HepG2 (cell line): Measurements from ENCODE around the gene MMP17. TPM values are rescaled to one million over a fixed set of nuclear protein-coding genes. Genes with fewer than 3 reads are reported as not detected.

ENCODE experiments used
- CC2D1A ChIP-seq: sonication (generic); formaldehyde crosslinking; IDR thresholded peaks from 2 replicates; pipeline ENCODE4 v1.8.1; 2023; ENCODE audit warnings: mild to moderate bottlenecking, missing genetic modification reagents
- CENPT ChIP-seq: sonication (generic); formaldehyde crosslinking; IDR thresholded peaks from 2 replicates; pipeline ENCODE4 v1.8.0; 2022; ENCODE audit warnings: low read depth, mild to moderate bottlenecking, moderate library complexity, missing genetic modification reagents
- FOXO1 ChIP-seq: sonication (generic); formaldehyde crosslinking; IDR thresholded peaks from 2 replicates; pipeline ENCODE4 v1.4.0; 2020; ENCODE audit warnings: missing genetic modification reagents
- SETDB1 ChIP-seq: sonication (generic); formaldehyde crosslinking; IDR thresholded peaks from 2 replicates; pipeline ENCODE4 v1.5.1; 2020; ENCODE audit warnings: missing genetic modification reagents, mild to moderate bottlenecking, borderline replicate concordance
- SNRNP70 ChIP-seq: fragments of 200-400 bp; formaldehyde crosslinking; IDR thresholded peaks from 2 replicates; pipeline ENCODE4 v1.6.1; 2017; ENCODE audit warnings: mild to moderate bottlenecking, low read depth, low read length, moderate library complexity
- SRF ChIP-seq: IDR thresholded peaks from 2 replicates; pipeline ENCODE4 v1.6.1; 2011; ENCODE audit warnings: mild to moderate bottlenecking, low read depth, low read length, moderate library complexity
- TCF7 ChIP-seq: sonication (generic); IDR thresholded peaks from 2 replicates; pipeline ENCODE4 v1.6.1; 2016; ENCODE audit warnings: antibody characterized with exemption, low read depth
- TRIM24 ChIP-seq: sonication (generic); formaldehyde crosslinking; IDR thresholded peaks from 2 replicates; pipeline ENCODE4 v1.8.0; 2022; ENCODE audit warnings: mild to moderate bottlenecking, missing genetic modification reagents
- ZNF605 ChIP-seq: sonication (generic); formaldehyde crosslinking; IDR thresholded peaks from 2 replicates; pipeline ENCODE4 v1.8.0; 2022; ENCODE audit warnings: mild to moderate bottlenecking, missing genetic modification reagents
- ZNF709 ChIP-seq: sonication (generic); formaldehyde crosslinking; IDR thresholded peaks from 2 replicates; pipeline ENCODE4 v1.5.0; 2020; ENCODE audit warnings: mild to moderate bottlenecking, missing genetic modification reagents
- ZNF83 ChIP-seq: sonication (generic); formaldehyde crosslinking; IDR thresholded peaks from 2 replicates; pipeline ENCODE4 v1.4.0; 2020; ENCODE audit warnings: missing genetic modification reagents, mild to moderate bottlenecking, borderline replicate concordance
- ZNF839 ChIP-seq: sonication (generic); formaldehyde crosslinking; IDR thresholded peaks from 2 replicates; pipeline ENCODE4 v1.4.0; 2020; ENCODE audit warnings: missing genetic modification reagents, mild to moderate bottlenecking, borderline replicate concordance
- ZSCAN9 ChIP-seq: IDR thresholded peaks from 2 replicates; pipeline ENCODE4 v1.6.1; 2016; ENCODE audit warnings: borderline replicate concordance
- polyA plus RNA-seq, 8 experiments: library from polyadenylated mRNA; depleted of rRNA in 3 of 8; stranded (reverse) in 7 of 8; unstranded in 1 of 8; fragments of >200 nt; fragmentation: Illumina TruSeq in 4 of 8; extraction: Trizol in 4 of 8; gene quantifications; 2 replicates each; pipeline versions ENCODE4 v1.2.1 to v1.2.3, GENCODE V29; 2011 to 2016; ENCODE audit warnings: low read depth in 4 of 8, missing spikeins in 1 of 8, mixed read lengths in 1 of 8; ENCODE audit not compliant: insufficient read depth in 1 of 8
- total RNA-seq, 5 experiments: library from RNA; depleted of rRNA; stranded (reverse); fragments of >200 nt; fragmentation: Illumina TruSeq; extraction: Trizol; gene quantifications; 2 replicates each; pipeline ENCODE4 v1.2.3, GENCODE V29; 2016; ENCODE audit warnings: low read depth in 1 of 5
- TF ChIP-seq, protein P1 (sequence below): sonication (generic); formaldehyde crosslinking; conservative IDR thresholded peaks from 2 replicates; pipeline ENCODE4 v1.4.0; 2020; ENCODE audit warnings: missing genetic modification reagents
- TF ChIP-seq, protein P2 (sequence below), 2 experiments: IDR thresholded peaks; 2 replicates each; pipeline ENCODE4 v1.6.1; 2011 to 2012; ENCODE audit warnings: low read length in 2 of 2, borderline replicate concordance in 1 of 2, low read depth in 1 of 2, mild to moderate bottlenecking in 1 of 2, moderate library complexity in 1 of 2
- TF ChIP-seq, protein P3 (sequence below): sonication (generic); formaldehyde crosslinking; IDR thresholded peaks from 2 replicates; pipeline ENCODE4 v1.5.0; 2020; ENCODE audit warnings: missing genetic modification reagents
- TF ChIP-seq, protein P4 (sequence below): sonication (generic); formaldehyde crosslinking; IDR thresholded peaks from 2 replicates; pipeline ENCODE4 v1.8.0; 2022; ENCODE audit warnings: missing genetic modification reagents, mild to moderate bottlenecking, borderline replicate concordance
- TF ChIP-seq, protein P5 (sequence below): sonication (generic); formaldehyde crosslinking; IDR thresholded peaks from 2 replicates; pipeline ENCODE4 v1.4.0; 2020; ENCODE audit warnings: missing genetic modification reagents

Gene MMP17
- total and polyA plus RNA-seq, 2 of the 13 experiments (the other 11 are each of a cell fraction or from before 2014, with no cell fraction given), result 0.55 to 0.80 TPM

DNA sequence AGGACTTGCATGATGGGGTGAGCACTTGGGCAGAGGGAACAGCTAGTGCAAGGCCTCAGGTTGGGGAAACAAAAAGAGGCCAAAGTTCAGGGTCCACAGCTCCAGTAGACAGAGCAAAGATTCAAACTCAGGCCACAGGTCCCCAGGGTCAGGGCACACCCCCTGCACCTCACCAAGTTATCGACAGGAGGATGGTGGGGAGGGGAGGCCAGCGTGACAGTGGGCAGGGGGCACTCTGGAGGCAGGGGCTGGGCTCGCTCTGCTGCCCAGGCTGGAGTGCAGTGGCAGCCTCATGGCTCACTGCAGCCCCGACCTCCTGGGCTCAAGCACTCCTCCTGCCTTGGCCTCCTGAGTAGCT is 33.9 kb downstream of the MMP17 start (continued):
- TF ChIP-seq ZNF605 (CRISPR knock-in tag) (no peak), CC2D1A (CRISPR knock-in tag) (no peak), SNRNP70 (no peak), TRIM24 (CRISPR knock-in tag) (no peak), FOXO1 (CRISPR knock-in tag) (peak; percentile 48; the same call in 1 of the 2 replicates), CENPT (no peak), TCF7 (no peak), SRF (no peak), ZSCAN9 (CRISPR knock-in tag) (no peak), ZNF83 (CRISPR knock-in tag) (no peak), SETDB1 (CRISPR knock-in tag) (no peak), ZNF839 (CRISPR knock-in tag) (no peak), ZNF709 (CRISPR knock-in tag) (no peak)
- TF ChIP-seq, protein P1, sequence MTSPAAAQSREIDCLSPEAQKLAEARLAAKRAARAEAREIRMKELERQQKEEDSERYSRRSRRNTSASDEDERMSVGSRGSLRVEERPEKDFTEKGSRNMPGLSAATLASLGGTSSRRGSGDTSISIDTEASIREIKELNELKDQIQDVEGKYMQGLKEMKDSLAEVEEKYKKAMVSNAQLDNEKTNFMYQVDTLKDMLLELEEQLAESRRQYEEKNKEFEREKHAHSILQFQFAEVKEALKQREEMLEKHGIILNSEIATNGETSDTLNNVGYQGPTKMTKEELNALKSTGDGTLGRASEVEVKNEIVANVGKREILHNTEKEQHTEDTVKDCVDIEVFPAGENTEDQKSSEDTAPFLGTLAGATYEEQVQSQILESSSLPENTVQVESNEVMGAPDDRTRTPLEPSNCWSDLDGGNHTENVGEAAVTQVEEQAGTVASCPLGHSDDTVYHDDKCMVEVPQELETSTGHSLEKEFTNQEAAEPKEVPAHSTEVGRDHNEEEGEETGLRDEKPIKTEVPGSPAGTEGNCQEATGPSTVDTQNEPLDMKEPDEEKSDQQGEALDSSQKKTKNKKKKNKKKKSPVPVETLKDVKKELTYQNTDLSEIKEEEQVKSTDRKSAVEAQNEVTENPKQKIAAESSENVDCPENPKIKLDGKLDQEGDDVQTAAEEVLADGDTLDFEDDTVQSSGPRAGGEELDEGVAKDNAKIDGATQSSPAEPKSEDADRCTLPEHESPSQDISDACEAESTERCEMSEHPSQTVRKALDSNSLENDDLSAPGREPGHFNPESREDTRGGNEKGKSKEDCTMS, result no peak
- TF ChIP-seq, protein P2, sequence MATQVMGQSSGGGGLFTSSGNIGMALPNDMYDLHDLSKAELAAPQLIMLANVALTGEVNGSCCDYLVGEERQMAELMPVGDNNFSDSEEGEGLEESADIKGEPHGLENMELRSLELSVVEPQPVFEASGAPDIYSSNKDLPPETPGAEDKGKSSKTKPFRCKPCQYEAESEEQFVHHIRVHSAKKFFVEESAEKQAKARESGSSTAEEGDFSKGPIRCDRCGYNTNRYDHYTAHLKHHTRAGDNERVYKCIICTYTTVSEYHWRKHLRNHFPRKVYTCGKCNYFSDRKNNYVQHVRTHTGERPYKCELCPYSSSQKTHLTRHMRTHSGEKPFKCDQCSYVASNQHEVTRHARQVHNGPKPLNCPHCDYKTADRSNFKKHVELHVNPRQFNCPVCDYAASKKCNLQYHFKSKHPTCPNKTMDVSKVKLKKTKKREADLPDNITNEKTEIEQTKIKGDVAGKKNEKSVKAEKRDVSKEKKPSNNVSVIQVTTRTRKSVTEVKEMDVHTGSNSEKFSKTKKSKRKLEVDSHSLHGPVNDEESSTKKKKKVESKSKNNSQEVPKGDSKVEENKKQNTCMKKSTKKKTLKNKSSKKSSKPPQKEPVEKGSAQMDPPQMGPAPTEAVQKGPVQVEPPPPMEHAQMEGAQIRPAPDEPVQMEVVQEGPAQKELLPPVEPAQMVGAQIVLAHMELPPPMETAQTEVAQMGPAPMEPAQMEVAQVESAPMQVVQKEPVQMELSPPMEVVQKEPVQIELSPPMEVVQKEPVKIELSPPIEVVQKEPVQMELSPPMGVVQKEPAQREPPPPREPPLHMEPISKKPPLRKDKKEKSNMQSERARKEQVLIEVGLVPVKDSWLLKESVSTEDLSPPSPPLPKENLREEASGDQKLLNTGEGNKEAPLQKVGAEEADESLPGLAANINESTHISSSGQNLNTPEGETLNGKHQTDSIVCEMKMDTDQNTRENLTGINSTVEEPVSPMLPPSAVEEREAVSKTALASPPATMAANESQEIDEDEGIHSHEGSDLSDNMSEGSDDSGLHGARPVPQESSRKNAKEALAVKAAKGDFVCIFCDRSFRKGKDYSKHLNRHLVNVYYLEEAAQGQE (IDR thresholded peaks at IDR 0.05; ENCODE audit: borderline replicate concordance in 1 of 2, low read depth in 1 of 2, low read length in 2 of 2), result 0 out of 4 replicates have a peak, but pooled peaks of 1 of the 2 experiments have one; percentile 31
- TF ChIP-seq, protein P3, sequence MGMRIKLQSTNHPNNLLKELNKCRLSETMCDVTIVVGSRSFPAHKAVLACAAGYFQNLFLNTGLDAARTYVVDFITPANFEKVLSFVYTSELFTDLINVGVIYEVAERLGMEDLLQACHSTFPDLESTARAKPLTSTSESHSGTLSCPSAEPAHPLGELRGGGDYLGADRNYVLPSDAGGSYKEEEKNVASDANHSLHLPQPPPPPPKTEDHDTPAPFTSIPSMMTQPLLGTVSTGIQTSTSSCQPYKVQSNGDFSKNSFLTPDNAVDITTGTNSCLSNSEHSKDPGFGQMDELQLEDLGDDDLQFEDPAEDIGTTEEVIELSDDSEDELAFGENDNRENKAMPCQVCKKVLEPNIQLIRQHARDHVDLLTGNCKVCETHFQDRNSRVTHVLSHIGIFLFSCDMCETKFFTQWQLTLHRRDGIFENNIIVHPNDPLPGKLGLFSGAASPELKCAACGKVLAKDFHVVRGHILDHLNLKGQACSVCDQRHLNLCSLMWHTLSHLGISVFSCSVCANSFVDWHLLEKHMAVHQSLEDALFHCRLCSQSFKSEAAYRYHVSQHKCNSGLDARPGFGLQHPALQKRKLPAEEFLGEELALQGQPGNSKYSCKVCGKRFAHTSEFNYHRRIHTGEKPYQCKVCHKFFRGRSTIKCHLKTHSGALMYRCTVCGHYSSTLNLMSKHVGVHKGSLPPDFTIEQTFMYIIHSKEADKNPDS, result no peak
- TF ChIP-seq, protein P4, sequence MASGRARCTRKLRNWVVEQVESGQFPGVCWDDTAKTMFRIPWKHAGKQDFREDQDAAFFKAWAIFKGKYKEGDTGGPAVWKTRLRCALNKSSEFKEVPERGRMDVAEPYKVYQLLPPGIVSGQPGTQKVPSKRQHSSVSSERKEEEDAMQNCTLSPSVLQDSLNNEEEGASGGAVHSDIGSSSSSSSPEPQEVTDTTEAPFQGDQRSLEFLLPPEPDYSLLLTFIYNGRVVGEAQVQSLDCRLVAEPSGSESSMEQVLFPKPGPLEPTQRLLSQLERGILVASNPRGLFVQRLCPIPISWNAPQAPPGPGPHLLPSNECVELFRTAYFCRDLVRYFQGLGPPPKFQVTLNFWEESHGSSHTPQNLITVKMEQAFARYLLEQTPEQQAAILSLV, result 0 out of 2 replicates have a peak, but pooled peaks have one; percentile 7
- TF ChIP-seq, protein P5, sequence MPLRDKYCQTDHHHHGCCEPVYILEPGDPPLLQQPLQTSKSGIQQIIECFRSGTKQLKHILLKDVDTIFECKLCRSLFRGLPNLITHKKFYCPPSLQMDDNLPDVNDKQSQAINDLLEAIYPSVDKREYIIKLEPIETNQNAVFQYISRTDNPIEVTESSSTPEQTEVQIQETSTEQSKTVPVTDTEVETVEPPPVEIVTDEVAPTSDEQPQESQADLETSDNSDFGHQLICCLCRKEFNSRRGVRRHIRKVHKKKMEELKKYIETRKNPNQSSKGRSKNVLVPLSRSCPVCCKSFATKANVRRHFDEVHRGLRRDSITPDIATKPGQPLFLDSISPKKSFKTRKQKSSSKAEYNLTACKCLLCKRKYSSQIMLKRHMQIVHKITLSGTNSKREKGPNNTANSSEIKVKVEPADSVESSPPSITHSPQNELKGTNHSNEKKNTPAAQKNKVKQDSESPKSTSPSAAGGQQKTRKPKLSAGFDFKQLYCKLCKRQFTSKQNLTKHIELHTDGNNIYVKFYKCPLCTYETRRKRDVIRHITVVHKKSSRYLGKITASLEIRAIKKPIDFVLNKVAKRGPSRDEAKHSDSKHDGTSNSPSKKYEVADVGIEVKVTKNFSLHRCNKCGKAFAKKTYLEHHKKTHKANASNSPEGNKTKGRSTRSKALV (CRISPR knock-in tag), result no peak
